DND-41 (cell line): ENCODE data around the gene KANSL1.

Source experiments
- ATAC-seq: fragments of 200-7000 bp; cut with Tn5 transposase; 3 replicates; pipeline ENCODE4 v1.9.1; 2021; ENCODE audit warnings: low read depth; ENCODE audit not compliant: insufficient read depth
- DNase-seq: peaks from one replicate; pipeline ENCODE4 v3.0.0-alpha.2; 2020
- H2AFZ ChIP-seq: 2 replicates; pipeline ENCODE4 v1.6.0; 2012; ENCODE audit warnings: low read depth, low read length
- H3K27ac ChIP-seq: 2 replicates; pipeline ENCODE4 v1.5.1; 2012; ENCODE audit warnings: low read length, inconsistent platforms
- H3K27me3 ChIP-seq: fragments of 200-600 bp; sonication (generic); 2 replicates; pipeline ENCODE4 v1.6.0; 2012; ENCODE audit warnings: low read length, mild to moderate bottlenecking, inconsistent platforms; ENCODE audit not compliant: insufficient read depth, poor library complexity
- H3K36me3 ChIP-seq: 2 replicates; pipeline ENCODE4 v1.5.1; 2012; ENCODE audit warnings: low read length, inconsistent platforms; ENCODE audit not compliant: insufficient read depth
- H3K4me1 ChIP-seq: 2 replicates; pipeline ENCODE4 v1.5.1; 2012; ENCODE audit warnings: mild to moderate bottlenecking, low read length; ENCODE audit not compliant: insufficient read depth
- H3K4me2 ChIP-seq: 2 replicates; pipeline ENCODE4 v1.6.0; 2012; ENCODE audit warnings: mild to moderate bottlenecking, moderate library complexity, low read length, inconsistent platforms; ENCODE audit not compliant: insufficient read depth
- H3K4me3 ChIP-seq, 2 experiments: fragments of 200-600 bp in 1 of 2; shearing (Covaris generic) in 1 of 2; 2 replicates each; pipeline ENCODE4 v1.5.1; 2012 to 2016; ENCODE audit warnings: inconsistent platforms in 2 of 2, low read length in 2 of 2, mild to moderate bottlenecking in 2 of 2, low read depth in 1 of 2, moderate library complexity in 1 of 2
- H3K79me2 ChIP-seq: 2 replicates; pipeline ENCODE4 v1.6.0; 2012; ENCODE audit warnings: low read length, inconsistent platforms; ENCODE audit not compliant: insufficient read depth
- H3K9ac ChIP-seq: 2 replicates; pipeline ENCODE4 v1.6.0; 2012; ENCODE audit warnings: low read depth, mild to moderate bottlenecking, inconsistent platforms, low read length, moderate library complexity
- H3K9me3 ChIP-seq: 2 replicates; pipeline ENCODE4 v1.5.1; 2012; ENCODE audit warnings: low read length, moderate library complexity, mild to moderate bottlenecking, inconsistent platforms; ENCODE audit not compliant: insufficient read depth, severe bottlenecking
- H4K20me1 ChIP-seq: 2 replicates; pipeline ENCODE4 v1.6.0; 2012; ENCODE audit warnings: low read length; ENCODE audit not compliant: insufficient read depth
- CTCF ChIP-seq: IDR thresholded peaks from 2 replicates; pipeline ENCODE4 v1.5.1; 2012; ENCODE audit warnings: borderline replicate concordance, low read length, moderate library complexity, mild to moderate bottlenecking; ENCODE audit not compliant: poor library complexity, severe bottlenecking; ENCODE audit errors: extremely low read depth
- EZH2 ChIP-seq: IDR thresholded peaks from 3 replicates; pipeline ENCODE4 v1.6.1; 2012; ENCODE audit warnings: borderline replicate concordance, low read depth, mild to moderate bottlenecking, moderate library complexity, low read length, inconsistent platforms; ENCODE audit not compliant: severe bottlenecking

The KANSL1 gene

GRCh38 chr17:46002973-46003316, 190.3 kb downstream of the KANSL1 start:
- H3K9ac ChIP-seq, result no peak overlapping the region
- ATAC-seq (peak; percentile 23; the same call in 1 of the 3 replicates), DNase-seq (no peak)
- no peak overlapping the region; the same call in 1 of the 2 replicates for H2AFZ ChIP-seq
- H3K4me1 ChIP-seq, result no peaks in the 10 kb centered on the region
- H3K27me3 ChIP-seq, result no peaks in the 10 kb centered on the region
- no peak overlapping the region for H3K4me3 ChIP-seq
- H3K4me2 ChIP-seq, result 0 out of 2 replicates have a peak overlapping the region, but pooled peaks have one; percentile 27
- no peaks in the 10 kb centered on the region for H3K9me3 ChIP-seq
- no peaks in the 10 kb centered on the region for H4K20me1 ChIP-seq
- no peaks in the 10 kb centered on the region for H3K36me3 ChIP-seq
- no peaks in the 10 kb centered on the region for H3K79me2 ChIP-seq
- peak overlapping the region; percentile 16; the same call in 1 of the 2 replicates for H3K27ac ChIP-seq
- TF ChIP-seq CTCF (no peak), EZH2 (no peak)

GRCh38 chr17:46002311-46002972, 190.8 kb downstream of the KANSL1 start:
- Histone ChIP-seq H3K27me3 (no peaks in the 10 kb centered on the region), H4K20me1 (no peaks in the 10 kb centered on the region), H3K79me2 (no peaks in the 10 kb centered on the region), H3K4me1 (no peaks in the 10 kb centered on the region), H3K9ac (no peak overlapping the region), H3K9me3 (no peaks in the 10 kb centered on the region), H3K4me2 (0 out of 2 replicates have a peak overlapping the region, but pooled peaks have one; percentile 27), H3K27ac (peak overlapping the region; percentile 16; the same call in 1 of the 2 replicates), H2AFZ (peak overlapping the region; percentile 52; the same call in 1 of the 2 replicates), H3K4me3 (no peak overlapping the region), H3K36me3 (no peaks in the 10 kb centered on the region)
- peak; percentile 92 for TF ChIP-seq CTCF
- TF ChIP-seq EZH2, result no peak
- DNase-seq, result peak; percentile 75
- ATAC-seq, result peak; percentile 93

GRCh38 chr17:46001390-46002310, 191.6 kb downstream of the KANSL1 start:
- H3K79me2 ChIP-seq, result no peaks in the 10 kb centered on the region
- no peak for DNase-seq

More at GRCh38 chr17:46001390-46002310, 191.6 kb downstream of the KANSL1 start:
- Histone ChIP-seq H3K36me3 (no peaks in the 10 kb centered on the region), H3K9ac (no peak overlapping the region), H3K27ac (no peak overlapping the region), H3K4me1 (no peaks in the 10 kb centered on the region), H3K27me3 (no peaks in the 10 kb centered on the region), H2AFZ (no peak overlapping the region), H3K9me3 (no peaks in the 10 kb centered on the region), H3K4me3 (no peak overlapping the region), H3K4me2 (no peak overlapping the region), H4K20me1 (no peaks in the 10 kb centered on the region)
- TF ChIP-seq EZH2 (no peak), CTCF (no peak)
- ATAC-seq, result no peak
